ENCODE results near the gene CMTM4. TPM values are rescaled to one million over a fixed set of nuclear protein-coding genes. Genes with fewer than 3 reads are reported as not detected.

CMTM4 gene
- total and polyA plus RNA-seq, 2 of the 8 experiments (the other 6 are each of a cell fraction or from before 2014, with no cell fraction given), result 35.3 to 51.7 TPM

GRCh38 chr16:66599726-66600125 lies 96.8 kb downstream of the CMTM4 start:
- Histone ChIP-seq H4K8ac (ENCODE audit: extremely low read depth, insufficient read depth, low read length) (no peak overlapping the region), H3K4me2 (ENCODE audit: insufficient read depth in 1 of 2, low read depth in 2 of 2, low read length in 2 of 2) (no peak overlapping the region), H3K23me2 (ENCODE audit: low read depth, low read length) (peaks cover 7% of the 10 kb centered on the region), H2BK5ac (ENCODE audit: low read depth, low read length) (no peak overlapping the region), H3K9me3 (ENCODE audit: insufficient read depth in 2 of 2, low read depth in 1 of 2, low read length in 1 of 2) (no peaks in the 10 kb centered on the region), H3K4ac (replicated peaks; ENCODE audit: insufficient read length, low read depth, low read length) (no peak overlapping the region), H2AFZ (ENCODE audit: low read length) (no peak overlapping the region), H3K4me3 (ENCODE audit: extremely low read depth in 1 of 4, insufficient read depth in 2 of 4, low read depth in 3 of 4, low read length in 4 of 4) (no peak overlapping the region), H4K91ac (replicated peaks; ENCODE audit: insufficient read length, low read length) (no peak overlapping the region), H3K27ac (ENCODE audit: low read depth, low read length) (no peak overlapping the region), H3K23ac (ENCODE audit: insufficient read length) (no peak overlapping the region), H2BK12ac (ENCODE audit: low read depth, low read length) (no peak overlapping the region), H3K56ac (replicated peaks; ENCODE audit: insufficient read length, low read depth, low read length) (no peak overlapping the region), H2BK20ac (ENCODE audit: low read length) (no peak overlapping the region), H3K79me1 (ENCODE audit: low read depth, low read length) (no peaks in the 10 kb centered on the region), H3K18ac (ENCODE audit: extremely low read depth, low read length) (no peak overlapping the region), H3K4me1 (replicated peaks in 1 of 4; ENCODE audit: control insufficient read depth in 3 of 4, insufficient read depth in 4 of 4, low read length in 3 of 4) (peaks cover 0 to 4% (median 0%) of the 10 kb centered on the region in 4 experiments; a peak in 3 of 7 replicates), H2AK5ac (ENCODE audit: low read depth, low read length) (no peak overlapping the region), H3K14ac (ENCODE audit: insufficient read length) (no peak overlapping the region), H3K36me3 (ENCODE audit: control insufficient read depth in 2 of 4, insufficient read depth in 4 of 4, low read length in 3 of 4) (no peaks in the 10 kb centered on the region), H4K5ac (ENCODE audit: insufficient read length, low read depth, low read length) (no peak overlapping the region), H3K9ac (replicated peaks in 1 of 4; ENCODE audit: extremely low read depth in 1 of 4, low read depth in 3 of 4, low read length in 3 of 4) (no peak overlapping the region), H2BK120ac (replicated peaks; ENCODE audit: low read depth, low read length) (no peak overlapping the region), H3K27me3 (replicated peaks in 1 of 4; ENCODE audit: control insufficient read depth in 3 of 4, extremely low read depth in 1 of 4, insufficient read depth in 3 of 4, low read length in 3 of 4) (no peaks in the 10 kb centered on the region), H2BK15ac (ENCODE audit: low read length) (no peak overlapping the region), H3K79me2 (ENCODE audit: control insufficient read depth in 1 of 2, insufficient read depth in 2 of 2, low read length in 2 of 2) (no peaks in the 10 kb centered on the region), H4K20me1 (replicated peaks in 1 of 2; ENCODE audit: control insufficient read depth in 1 of 2, insufficient read depth in 2 of 2, low read length in 2 of 2) (no peaks in the 10 kb centered on the region)
- WGBS, 2 experiments (ENCODE audit: extremely low coverage in 1 of 2, insufficient coverage in 1 of 2, insufficient read length in 1 of 2, insufficient replicate concordance in 2 of 2, low coverage in 1 of 2, low lambda C conversion rate in 2 of 2, missing lambda C conversion rate in 1 of 2), result 88% methylated on average over 4 of the region's 4 CpGs; no CpG with 5 or more reads in 1 of the 2 experiments
- POLR2A ChIA-PET (ENCODE audit: partially characterized antibody), result interaction anchor here (0.8 kb wide), 1 partner anchor 70 kb away, joined by 3 read pairs; no protein-coding TSS in a partner anchor
- CTCF ChIA-PET (ENCODE audit: partially characterized antibody), result interaction anchor here (1.2 to 1.7 kb wide), 3 partner anchors 9 to 179 kb away, joined by 3 to 7 read pairs (median 4); no protein-coding TSS in a partner anchor
- FAIRE-seq (no peak), DNase-seq (ENCODE audit: low read depth in 1 of 2, low spot score in 2 of 2) (no peak)
- TF ChIP-seq, protein P1, sequence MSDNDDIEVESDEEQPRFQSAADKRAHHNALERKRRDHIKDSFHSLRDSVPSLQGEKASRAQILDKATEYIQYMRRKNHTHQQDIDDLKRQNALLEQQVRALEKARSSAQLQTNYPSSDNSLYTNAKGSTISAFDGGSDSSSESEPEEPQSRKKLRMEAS (IDR thresholded peaks at IDR 0.05), result no peak
- TF ChIP-seq EGR1 (IDR thresholded peaks at IDR 0.05; ENCODE audit: borderline replicate concordance, low read depth, low read length) (no peak), KDM4A (IDR thresholded peaks at IDR 0.05; ENCODE audit: low read depth, low read length, severe bottlenecking) (no peak), YY1 (IDR thresholded peaks at IDR 0.05; ENCODE audit: low read depth, low read length) (no peak), CHD1 (IDR thresholded peaks at IDR 0.05; ENCODE audit: low read depth, low read length) (no peak), CBX8 (IDR thresholded peaks at IDR 0.05; ENCODE audit: borderline replicate concordance, low read depth, low read length) (no peak), TEAD4 (IDR thresholded peaks at IDR 0.05; ENCODE audit: low read depth, low read length) (no peak), SRF (IDR thresholded peaks at IDR 0.05; ENCODE audit: low read depth, low read length) (no peak), RBBP5 (IDR thresholded peaks at IDR 0.05; ENCODE audit: borderline replicate concordance, low read depth, low read length) (no peak), CTBP2 (IDR thresholded peaks at IDR 0.05; ENCODE audit: borderline replicate concordance, insufficient read depth, insufficient read length, low read length) (no peak), SIN3A (conservative IDR thresholded peaks at IDR 0.05 in 1 of 2, IDR thresholded peaks at IDR 0.05 in 1 of 2; ENCODE audit: low read depth in 1 of 2, low read length in 2 of 2) (no peak)
- TF ChIP-seq, protein P2, sequence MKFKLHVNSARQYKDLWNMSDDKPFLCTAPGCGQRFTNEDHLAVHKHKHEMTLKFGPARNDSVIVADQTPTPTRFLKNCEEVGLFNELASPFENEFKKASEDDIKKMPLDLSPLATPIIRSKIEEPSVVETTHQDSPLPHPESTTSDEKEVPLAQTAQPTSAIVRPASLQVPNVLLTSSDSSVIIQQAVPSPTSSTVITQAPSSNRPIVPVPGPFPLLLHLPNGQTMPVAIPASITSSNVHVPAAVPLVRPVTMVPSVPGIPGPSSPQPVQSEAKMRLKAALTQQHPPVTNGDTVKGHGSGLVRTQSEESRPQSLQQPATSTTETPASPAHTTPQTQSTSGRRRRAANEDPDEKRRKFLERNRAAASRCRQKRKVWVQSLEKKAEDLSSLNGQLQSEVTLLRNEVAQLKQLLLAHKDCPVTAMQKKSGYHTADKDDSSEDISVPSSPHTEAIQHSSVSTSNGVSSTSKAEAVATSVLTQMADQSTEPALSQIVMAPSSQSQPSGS (IDR thresholded peaks at IDR 0.05; ENCODE audit: low read length), result no peak

Data from H1 (cell line).